Keratinocyte (primary cell): ENCODE results near the gene CEP85. TPM values are rescaled to one million over a fixed set of nuclear protein-coding genes. Genes with fewer than 3 reads are reported as not detected.

Experiments
- DNase-seq: peaks from one replicate; pipeline ENCODE4 v3.0.0-alpha.2; 2011; ENCODE audit warnings: low read depth, missing footprints, low spot score
- FAIRE-seq: peaks from 2 replicates; lab custom pipeline; 2011; peaks lifted over from hg19 to GRCh38; lab: Jason Lieb, UNC
- H2AFZ ChIP-seq: 2 replicates; pipeline ENCODE4 v1.6.0; 2012; ENCODE audit warnings: low read length, control low read depth, inconsistent platforms; ENCODE audit not compliant: control insufficient read depth
- H3K27ac ChIP-seq: 2 replicates; pipeline ENCODE4 v1.5.1; 2011; ENCODE audit warnings: low read length; ENCODE audit not compliant: control insufficient read depth, insufficient read depth
- H3K27me3 ChIP-seq: 3 replicates; pipeline ENCODE4 v1.6.0; 2011; ENCODE audit warnings: low read length; ENCODE audit not compliant: control insufficient read depth, insufficient read depth; ENCODE audit errors: extremely low read depth
- H3K36me3 ChIP-seq, 2 experiments: 2 replicates in 1 of 2; 3 replicates in 1 of 2; pipeline ENCODE4 v1.5.1; 2011; ENCODE audit warnings: low read length in 2 of 2, mild to moderate bottlenecking in 1 of 2; ENCODE audit not compliant: control insufficient read depth in 2 of 2, insufficient read depth in 2 of 2; ENCODE audit errors: extremely low read depth in 1 of 2
- H3K4me1 ChIP-seq: 3 replicates; pipeline ENCODE4 v1.5.1; 2011; ENCODE audit warnings: low read length; ENCODE audit not compliant: control insufficient read depth, insufficient read depth; ENCODE audit errors: extremely low read depth
- H3K4me2 ChIP-seq: 3 replicates; pipeline ENCODE4 v1.6.0; 2011; ENCODE audit warnings: low read depth, low read length; ENCODE audit not compliant: control insufficient read depth, insufficient read depth; ENCODE audit errors: extremely low read depth
- H3K4me3 ChIP-seq, 3 experiments: fragments of 200-600 bp in 1 of 3; sonication (generic) in 1 of 3; 2 replicates in 2 of 3; 3 replicates in 1 of 3; pipeline ENCODE4 v1.5.1; 2011 to 2016; ENCODE audit warnings: low read length in 3 of 3, mild to moderate bottlenecking in 3 of 3, control low read depth in 2 of 3, inconsistent platforms in 1 of 3, low read depth in 1 of 3, mixed read lengths in 1 of 3, mixed run types in 1 of 3, moderate library complexity in 1 of 3; ENCODE audit not compliant: control insufficient read depth in 2 of 3, insufficient read depth in 2 of 3; ENCODE audit errors: extremely low read depth in 1 of 3
- H3K79me2 ChIP-seq: 2 replicates; pipeline ENCODE4 v1.6.0; 2012; ENCODE audit warnings: low read length; ENCODE audit not compliant: control insufficient read depth, insufficient read depth
- H3K9ac ChIP-seq: 3 replicates; pipeline ENCODE4 v1.6.0; 2011; ENCODE audit warnings: low read length; ENCODE audit not compliant: control insufficient read depth, insufficient read depth; ENCODE audit errors: extremely low read depth
- H3K9me1 ChIP-seq: 3 replicates; pipeline ENCODE4 v1.6.0; 2011; ENCODE audit warnings: low read length; ENCODE audit not compliant: control insufficient read depth, insufficient read depth; ENCODE audit errors: extremely low read depth
- H3K9me3 ChIP-seq: 2 replicates; pipeline ENCODE4 v1.5.1; 2012; ENCODE audit warnings: low read depth, low read length; ENCODE audit not compliant: control insufficient read depth
- H4K20me1 ChIP-seq: 3 replicates; pipeline ENCODE4 v1.6.0; 2011; ENCODE audit warnings: low read length; ENCODE audit not compliant: control insufficient read depth, insufficient read depth; ENCODE audit errors: extremely low read depth
- EZH2 ChIP-seq: IDR thresholded peaks from one replicate; pipeline ENCODE4 v1.6.1; 2012; ENCODE audit warnings: inconsistent platforms, mild to moderate bottlenecking, low read length, moderate library complexity
- dilution Hi-C: fragments of 300-500 bp; cut with MboI; formaldehyde crosslinking; loops from one replicate; pipeline ENCODE4 v1.7.0; 2020; ENCODE audit warnings: low sequenced_read_pairs; ENCODE audit not compliant: extremely low pct_ligation_motif_present
- polyA plus RNA-seq, 5 experiments: library from polyadenylated mRNA; depleted of rRNA in 3 of 5; stranded (reverse) in 3 of 5; stranded (forward) in 1 of 5; unstranded in 1 of 5; fragments of >200 nt; gene quantifications; 1 replicate in 1 of 5; 2 replicates in 3 of 5; 3 replicates in 1 of 5; pipeline versions ENCODE4 v1.2.1 to v1.2.3, GENCODE V29; 2011 to 2012; ENCODE audit warnings: missing spikeins in 2 of 5, low read depth in 1 of 5, low replicate concordance in 1 of 5
- TF ChIP-seq, protein P1 (sequence below), 3 experiments: IDR thresholded peaks in 1 of 3; conservative IDR thresholded peaks in 1 of 3; optimal IDR thresholded peaks in 1 of 3; 2 replicates in 2 of 3; 3 replicates in 1 of 3; pipeline versions ENCODE3 to v1.5.1; 2011; ENCODE audit warnings: low read length in 3 of 3, mild to moderate bottlenecking in 3 of 3, moderate library complexity in 2 of 3, control low read depth in 1 of 3, inconsistent platforms in 1 of 3; ENCODE audit not compliant: insufficient read depth in 2 of 3; ENCODE audit errors: extremely low read depth in 1 of 3

The CEP85 gene
- polyA plus RNA-seq, 1 donor (not counting 4 experiments of a cell fraction or from before 2014, with no cell fraction given) = 17.0 TPM

DNA sequence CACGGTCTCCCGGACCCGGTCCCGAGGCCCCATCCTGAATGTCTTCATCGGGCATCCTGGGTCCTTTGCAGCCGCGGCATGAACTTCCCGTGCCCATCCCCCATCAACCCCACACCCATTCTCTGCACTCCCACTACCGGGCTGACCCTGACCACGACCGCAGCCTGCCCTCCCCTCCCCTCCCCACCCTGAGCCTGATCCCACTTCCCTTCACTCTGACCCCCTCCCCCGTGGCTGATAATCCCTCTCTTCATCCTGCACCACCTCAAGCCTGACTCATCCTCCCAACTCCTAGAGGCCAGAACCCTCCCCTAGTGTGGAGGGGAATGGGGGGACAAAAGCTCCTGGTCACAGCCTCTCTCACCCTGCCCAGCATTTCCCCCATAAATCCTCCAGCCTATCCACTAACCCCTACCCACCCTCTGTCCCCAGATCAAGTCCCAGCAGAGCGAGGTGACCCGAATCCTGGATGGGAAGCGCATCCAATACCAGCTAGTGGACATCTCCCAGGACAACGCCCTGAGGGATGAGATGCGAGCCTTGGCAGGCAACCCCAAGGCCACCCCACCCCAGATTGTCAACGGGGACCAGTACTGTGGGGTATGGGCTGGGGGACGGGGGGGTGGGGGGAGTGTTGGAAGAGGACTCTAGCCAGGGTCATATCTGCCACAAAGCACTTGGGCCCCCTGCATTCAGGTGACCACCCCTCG lies 46.5 kb downstream of the CEP85 start:
- no peaks in the 10 kb centered on the region for H3K9me3 ChIP-seq
- peak overlapping the region; percentile 75 to 86 (median 78) for H3K4me3 ChIP-seq
- peaks cover 3% of the 10 kb centered on the region for H3K9me1 ChIP-seq
- H3K4me1 ChIP-seq = peaks cover 78% of the 10 kb centered on the region
- peak overlapping the region; percentile 95 for H3K27ac ChIP-seq
- H3K4me2 ChIP-seq = peak overlapping the region; percentile 94
- peaks cover 14% of the 10 kb centered on the region for H4K20me1 ChIP-seq
- H3K79me2 ChIP-seq = peaks cover 21% of the 10 kb centered on the region
- DNase-seq = no peak
- H3K36me3 ChIP-seq = peaks cover 18 to 34% of the 10 kb centered on the region in 2 experiments
- H3K27me3 ChIP-seq = no peaks in the 10 kb centered on the region
- peak overlapping the region; percentile 77 for H3K9ac ChIP-seq
- TF ChIP-seq, protein P1, sequence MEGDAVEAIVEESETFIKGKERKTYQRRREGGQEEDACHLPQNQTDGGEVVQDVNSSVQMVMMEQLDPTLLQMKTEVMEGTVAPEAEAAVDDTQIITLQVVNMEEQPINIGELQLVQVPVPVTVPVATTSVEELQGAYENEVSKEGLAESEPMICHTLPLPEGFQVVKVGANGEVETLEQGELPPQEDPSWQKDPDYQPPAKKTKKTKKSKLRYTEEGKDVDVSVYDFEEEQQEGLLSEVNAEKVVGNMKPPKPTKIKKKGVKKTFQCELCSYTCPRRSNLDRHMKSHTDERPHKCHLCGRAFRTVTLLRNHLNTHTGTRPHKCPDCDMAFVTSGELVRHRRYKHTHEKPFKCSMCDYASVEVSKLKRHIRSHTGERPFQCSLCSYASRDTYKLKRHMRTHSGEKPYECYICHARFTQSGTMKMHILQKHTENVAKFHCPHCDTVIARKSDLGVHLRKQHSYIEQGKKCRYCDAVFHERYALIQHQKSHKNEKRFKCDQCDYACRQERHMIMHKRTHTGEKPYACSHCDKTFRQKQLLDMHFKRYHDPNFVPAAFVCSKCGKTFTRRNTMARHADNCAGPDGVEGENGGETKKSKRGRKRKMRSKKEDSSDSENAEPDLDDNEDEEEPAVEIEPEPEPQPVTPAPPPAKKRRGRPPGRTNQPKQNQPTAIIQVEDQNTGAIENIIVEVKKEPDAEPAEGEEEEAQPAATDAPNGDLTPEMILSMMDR (optimal IDR thresholded peaks at IDR 0.05 in 1 of 3, IDR thresholded peaks at IDR 0.05 in 1 of 3, conservative IDR thresholded peaks at IDR 0.05 in 1 of 3; ENCODE audit: extremely low read depth in 1 of 3, insufficient read depth in 2 of 3, low read length in 3 of 3) = no peak
- TF ChIP-seq EZH2 = no peak
- FAIRE-seq = no peak
- H2AFZ ChIP-seq = no peak overlapping the region
- dilution Hi-C loops = no loop called here

DNA sequence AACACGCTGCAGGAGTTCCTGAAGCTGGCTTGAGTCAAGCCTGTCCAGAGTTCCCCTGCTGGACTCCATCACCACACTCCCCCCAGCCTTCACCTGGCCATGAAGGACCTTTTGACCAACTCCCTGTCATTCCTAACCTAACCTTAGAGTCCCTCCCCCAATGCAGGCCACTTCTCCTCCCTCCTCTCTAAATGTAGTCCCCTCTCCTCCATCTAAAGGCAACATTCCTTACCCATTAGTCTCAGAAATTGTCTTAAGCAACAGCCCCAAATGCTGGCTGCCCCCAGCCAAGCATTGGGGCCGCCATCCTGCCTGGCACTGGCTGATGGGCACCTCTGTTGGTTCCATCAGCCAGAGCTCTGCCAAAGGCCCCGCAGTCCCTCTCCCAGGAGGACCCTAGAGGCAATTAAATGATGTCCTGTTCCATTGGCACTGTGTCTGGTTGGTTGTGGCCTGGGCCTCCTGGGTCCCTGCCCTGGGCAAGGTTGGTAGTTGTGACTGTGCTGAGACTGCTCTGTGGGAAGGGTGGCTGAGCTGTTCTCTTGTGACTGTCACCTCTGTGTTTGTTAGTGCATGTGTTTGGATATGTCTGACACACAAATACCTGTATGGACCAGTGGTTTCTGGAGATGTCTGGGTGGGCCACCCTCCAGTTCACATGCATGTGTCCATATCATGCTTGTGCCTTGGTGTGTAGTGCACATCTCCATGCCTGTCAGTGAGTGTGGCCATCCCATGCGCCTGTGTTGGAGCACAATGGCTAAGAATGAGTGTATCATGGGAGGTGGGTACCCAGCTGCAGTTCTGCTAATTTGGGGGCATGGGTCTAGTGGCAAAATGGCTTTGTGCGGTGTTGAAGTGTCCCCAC lies 47.3 kb downstream of the CEP85 start:
- no peak for TF ChIP-seq EZH2
- TF ChIP-seq, protein P1 (optimal IDR thresholded peaks at IDR 0.05 in 1 of 3, IDR thresholded peaks at IDR 0.05 in 1 of 3, conservative IDR thresholded peaks at IDR 0.05 in 1 of 3; ENCODE audit: extremely low read depth in 1 of 3, insufficient read depth in 2 of 3, low read length in 3 of 3) = no peak
- H3K79me2 ChIP-seq = peaks cover 21% of the 10 kb centered on the region
- peak overlapping the region; percentile 3 to 86 (median 78) for H3K4me3 ChIP-seq
- H3K27me3 ChIP-seq = no peaks in the 10 kb centered on the region
- peak overlapping the region; percentile 94 for H3K4me2 ChIP-seq
- peaks cover 14% of the 10 kb centered on the region for H4K20me1 ChIP-seq
- DNase-seq (no peak), FAIRE-seq (no peak)
- peaks cover 18 to 34% of the 10 kb centered on the region in 2 experiments for H3K36me3 ChIP-seq
- H3K9me3 ChIP-seq = no peaks in the 10 kb centered on the region
- H3K27ac ChIP-seq = no peak overlapping the region
- peaks cover 70% of the 10 kb centered on the region for H3K4me1 ChIP-seq
- no peak overlapping the region for H2AFZ ChIP-seq
- dilution Hi-C loops = no loop called here
- no peak overlapping the region for H3K9ac ChIP-seq
- H3K9me1 ChIP-seq = peaks cover 3% of the 10 kb centered on the region
